NCI-H345 treated with DMSO at 0.1 percent for 48 hours (cell line): ENCODE data around the gene MARK1.

Experiments
- DNase-seq: peaks from one replicate; lab custom pipeline; 2025; ENCODE audit not compliant: unreplicated experiment; lab: John Stamatoyannopoulos, UW

MARK1 gene

GRCh38 chr1:220708936-220709801 lies 181.2 kb downstream of the MARK1 start:
- no peak for DNase-seq

GRCh38 chr1:220710333-220710732 lies 182.4 kb downstream of the MARK1 start:
- DNase-seq = no peak

DNA sequence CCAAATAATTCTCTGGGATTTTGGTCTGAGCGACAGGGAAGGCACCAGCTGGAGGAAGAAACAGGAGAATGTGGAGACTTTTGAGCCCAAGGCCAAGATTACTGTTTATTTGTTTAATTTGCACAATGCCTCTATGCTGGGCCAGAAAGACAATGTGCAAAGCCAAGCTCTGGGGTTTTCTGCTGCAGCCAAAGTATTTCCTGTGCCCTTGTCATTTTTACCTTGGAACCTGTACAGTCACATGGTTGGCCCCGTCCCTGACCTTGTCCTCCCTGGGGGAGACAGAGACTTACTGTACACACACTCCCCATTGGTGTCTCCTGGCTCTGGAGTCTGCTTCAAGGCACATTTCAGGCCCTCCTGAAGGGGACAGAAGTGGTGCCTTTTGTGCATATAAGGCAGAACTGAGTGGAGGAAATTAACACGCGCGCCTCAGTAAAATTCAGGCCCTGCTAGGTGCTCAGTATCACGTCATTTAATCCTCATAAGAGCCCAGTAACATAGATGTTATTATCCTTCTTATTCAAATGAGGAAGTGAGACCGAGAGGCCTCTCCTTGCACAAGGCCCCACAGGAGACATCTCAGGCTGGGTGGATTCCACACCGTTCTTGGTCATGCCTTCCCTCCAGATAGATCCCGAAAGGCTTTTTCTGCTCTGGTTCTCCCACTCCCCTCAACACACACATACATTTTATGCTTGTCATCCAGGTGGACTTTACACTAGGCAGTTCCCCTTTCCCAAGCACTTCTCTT lies 183.3 kb downstream of the MARK1 start:
- DNase-seq = no peak
